Heart left ventricle (tissue), 16 donors: ENCODE results near the gene NOM1. TPM values are rescaled to one million over a fixed set of nuclear protein-coding genes. Genes with fewer than 3 reads are reported as not detected.

Source experiments
- ATAC-seq, 4 donors: fragments of 200-7000 bp; cut with Tn5 transposase; one replicate each; pipeline ENCODE4 v1.9.1; 2020 to 2022; ENCODE audit warnings: moderate library complexity in 4 of 4, mild to moderate bottlenecking in 3 of 4, moderate number of reproducible peaks in 1 of 4
- DNase-seq, 5 donors: peaks; one replicate each; pipeline ENCODE4 v3.0.0-alpha.2; 2020
- H3K27ac ChIP-seq, 12 donors: fragments of 200-600 bp; sonication (generic) in 4 of 12; one replicate each; pipeline versions ENCODE4 v1.5.0 to v1.8.0; 2016 to 2022; ENCODE audit warnings: mild to moderate bottlenecking in 2 of 12
- H3K27me3 ChIP-seq, 9 donors: fragments of 200-600 bp; sonication (generic) in 2 of 9; one replicate each; pipeline versions ENCODE4 v1.5.1 to v1.8.0; 2016 to 2022; ENCODE audit warnings: mild to moderate bottlenecking in 3 of 9
- H3K36me3 ChIP-seq, 9 donors: fragments of 200-600 bp; sonication (generic) in 2 of 9; one replicate each; pipeline versions ENCODE4 v1.5.0 to v1.8.0; 2018 to 2022; ENCODE audit warnings: mild to moderate bottlenecking in 2 of 9
- H3K4me1 ChIP-seq, 12 donors: fragments of 200-600 bp; sonication (generic) in 4 of 12; one replicate each; pipeline versions ENCODE4 v1.5.0 to v1.8.0; 2016 to 2022; ENCODE audit warnings: mild to moderate bottlenecking in 3 of 12
- H3K4me3 ChIP-seq, 12 donors: fragments of 200-600 bp; sonication (generic) in 4 of 12; one replicate each; pipeline versions ENCODE4 v1.5.0 to v1.8.0; 2017 to 2022; ENCODE audit warnings: mild to moderate bottlenecking in 9 of 12, moderate library complexity in 4 of 12
- H3K9me3 ChIP-seq, 12 donors: fragments of 200-600 bp; sonication (generic) in 4 of 12; one replicate each; pipeline versions ENCODE4 v1.5.0 to v1.8.0; 2016 to 2022; ENCODE audit warnings: mild to moderate bottlenecking in 1 of 12
- CTCF ChIP-seq, 12 donors: fragments of 200-600 bp; sonication (generic) in 4 of 12; IDR thresholded peaks; one replicate each; pipeline versions ENCODE4 v1.5.0 to v1.8.0; 2018 to 2022; ENCODE audit warnings: antibody characterized with exemption in 12 of 12, mild to moderate bottlenecking in 5 of 12
- POLR2A ChIP-seq, 2 donors: fragments of 450-650 bp; IDR thresholded peaks; one replicate each; pipeline ENCODE4 v1.6.1; 2017; ENCODE audit warnings: antibody characterized with exemption in 2 of 2, mild to moderate bottlenecking in 2 of 2, moderate library complexity in 2 of 2
- WGBS, 4 donors: extraction: QIAGEN DNeasy Blood & Tissue Kit in 2 of 4; methylation state at CpG; one replicate each; pipeline versions ENCODE4 v1.1.5 to v1.1.7; 2013 to 2018; 5-methylcytosine and 5-hydroxymethylcytosine counted together
- intact Hi-C, 10 donors: fragments of 100-400 bp; cut with DNase I; formaldehyde crosslinking; loops; one replicate each; pipeline versions ENCODE4 v1.11.1 to v1.14.2; 2022
- polyA plus RNA-seq, 2 donors: library from polyadenylated mRNA; stranded (reverse); fragments of 200-250 nt; gene quantifications; one replicate each; pipeline ENCODE4 v1.2.3, GENCODE V29; 2013
- total RNA-seq, 9 donors: library from RNA; depleted of rRNA in 2 of 9; stranded (reverse); fragments of >200 nt in 2 of 9; fragmentation: NEBNext Ultra II Directional in 3 of 9; extraction: Animal tissue kit (Norgen Biotek cat#: 25700) in 3 of 9; gene quantifications; one replicate each; pipeline versions ENCODE4 v1.1.0 to v1.2.4, GENCODE V29; 2016 to 2023
- donor health status: ischemic (EF 13 %, LVEDD 7.1; RV severe dilation, severe dysfunction).
- donor health status: healthy with polysubstance abuse.
- donor health status: DM: no; HTN: yes; CAD: no.
- donor health status: DM: no; HTN: no; CAD: no.
- donor health status: ischemic (EF 25% LVEDD 6.9; RV normal size, moderate dysfunction).
- donor health status: ischemic (EF 25% LVEDD 5.7; RV mildly dilated, moderate dysfunction).
- donor health status: healthy.
- donor health status: DM: yes; HTN: yes; CAD: no.
- donor health status: ischemic (EF 35%, LVEDD 5.7; RV mildly dilated, moderate dysfunction).
- donor health status: nonischemic (EF 11% LVEDD 7.7; RV severe dilation, severe dysfunction).
- donor health status: DM: yes; HTN: yes; CAD: no.
- donor health status: PGD.
- donor health status: ischemic (EF 29% LVEDD 5.4; RV normal size, mild dysfunction).
- donor health status: nonischemic (EF 23%, LVEDD 6.1; RV moderate dilation, normal function).

Gene NOM1
- total and polyA plus RNA-seq, 11 donors = 6.0 to 12.2 (median 9.1) TPM

GRCh38 chr7:156963472-156963871 lies 14.0 kb downstream of the NOM1 start:
- H3K36me3 ChIP-seq = peaks cover 0 to 99% (median 97%) of the 10 kb centered on the region in 9 donors
- no peak overlapping the region for H3K4me3 ChIP-seq
- no peaks in the 10 kb centered on the region for H3K9me3 ChIP-seq
- H3K27me3 ChIP-seq = no peaks in the 10 kb centered on the region
- no peaks in the 10 kb centered on the region for H3K4me1 ChIP-seq
- DNase-seq (no peak), ATAC-seq (no peak)
- no peak for TF ChIP-seq POLR2A (IDR thresholded peaks at IDR 0.05)
- TF ChIP-seq CTCF (IDR thresholded peaks at IDR 0.05) = no peak
- no peak overlapping the region for H3K27ac ChIP-seq
- intact Hi-C loops = loop anchor here in 3 of 10 donors (10.0 kb wide), 2 partner anchors 291 to 311 kb away; no protein-coding TSS in a partner anchor
- 90 to 93% (median 92%) methylated on average over 12 of the region's 12 CpGs for WGBS, 4 donors

- ATAC-seq (no peak), DNase-seq (no peak)
- Histone ChIP-seq H3K36me3 (peaks cover 0 to 100% (median 93%) of the 10 kb centered on the region in 9 donors), H3K27ac (no peak overlapping the region), H3K27me3 (no peaks in the 10 kb centered on the region), H3K4me1 (no peaks in the 10 kb centered on the region), H3K4me3 (no peak overlapping the region), H3K9me3 (no peaks in the 10 kb centered on the region)
- intact Hi-C loops = loop anchor here in 3 of 10 donors (10.0 kb wide), 2 partner anchors 290 to 310 kb away; no protein-coding TSS in a partner anchor
- WGBS, 4 donors = 90 to 96% (median 95%) methylated on average over 11 of the region's 11 CpGs
- TF ChIP-seq CTCF (IDR thresholded peaks at IDR 0.05) = no peak
- TF ChIP-seq POLR2A (IDR thresholded peaks at IDR 0.05) = no peak
These were observed 15.5 kb downstream of the NOM1 start for GRCh38 chr7:156964971-156965370.

- intact Hi-C loops = loop anchor here in 3 of 10 donors (10.0 kb wide), 2 partner anchors 288 to 308 kb away; no protein-coding TSS in a partner anchor
- DNase-seq = no peak
- Histone ChIP-seq H3K4me3 (no peak overlapping the region), H3K36me3 (peaks cover 0 to 99% (median 89%) of the 10 kb centered on the region in 9 donors), H3K27ac (no peak overlapping the region), H3K4me1 (no peaks in the 10 kb centered on the region), H3K27me3 (no peaks in the 10 kb centered on the region), H3K9me3 (no peaks in the 10 kb centered on the region)
- TF ChIP-seq POLR2A (IDR thresholded peaks at IDR 0.05) (no peak), CTCF (IDR thresholded peaks at IDR 0.05) (no peak)
- 93 to 96% (median 94%) methylated on average over 8 of the region's 8 CpGs for WGBS, 4 donors
- no peak for ATAC-seq
These were observed 16.9 kb downstream of the NOM1 start for GRCh38 chr7:156966387-156966786.

GRCh38 chr7:156968183-156968582 lies 18.7 kb downstream of the NOM1 start:
- Histone ChIP-seq H3K9me3 (no peaks in the 10 kb centered on the region), H3K27me3 (no peaks in the 10 kb centered on the region), H3K36me3 (peaks cover 0 to 98% (median 84%) of the 10 kb centered on the region in 9 donors), H3K27ac (no peak overlapping the region), H3K4me3 (no peak overlapping the region), H3K4me1 (no peaks in the 10 kb centered on the region)
- peak in 1 of 4 donors; percentile 36 for ATAC-seq
- TF ChIP-seq CTCF (IDR thresholded peaks at IDR 0.05) (no peak), POLR2A (IDR thresholded peaks at IDR 0.05) (no peak)
- intact Hi-C loops = loop anchor here in 3 of 10 donors (10.0 kb wide), 2 partner anchors 287 to 307 kb away; no protein-coding TSS in a partner anchor
- no peak for DNase-seq
- 92 to 96% (median 96%) methylated on average over 27 of the region's 27 CpGs for WGBS, 4 donors
